Measurements from ENCODE around the gene SPATA2L. TPM values are rescaled to one million over a fixed set of nuclear protein-coding genes. Genes with fewer than 3 reads are reported as not detected.
A peak's percentile ranks its signal among the peaks of the same experiment; 100 is the strongest.

The SPATA2L gene, protein sequence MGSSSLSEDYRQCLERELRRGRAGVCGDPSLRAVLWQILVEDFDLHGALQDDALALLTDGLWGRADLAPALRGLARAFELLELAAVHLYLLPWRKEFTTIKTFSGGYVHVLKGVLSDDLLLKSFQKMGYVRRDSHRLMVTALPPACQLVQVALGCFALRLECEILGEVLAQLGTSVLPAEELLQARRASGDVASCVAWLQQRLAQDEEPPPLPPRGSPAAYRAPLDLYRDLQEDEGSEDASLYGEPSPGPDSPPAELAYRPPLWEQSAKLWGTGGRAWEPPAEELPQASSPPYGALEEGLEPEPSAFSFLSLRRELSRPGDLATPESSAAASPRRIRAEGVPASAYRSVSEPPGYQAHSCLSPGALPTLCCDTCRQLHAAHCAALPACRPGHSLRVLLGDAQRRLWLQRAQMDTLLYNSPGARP
- 12.1 and 14.8 TPM in 2 replicates for total RNA-seq

DNA sequence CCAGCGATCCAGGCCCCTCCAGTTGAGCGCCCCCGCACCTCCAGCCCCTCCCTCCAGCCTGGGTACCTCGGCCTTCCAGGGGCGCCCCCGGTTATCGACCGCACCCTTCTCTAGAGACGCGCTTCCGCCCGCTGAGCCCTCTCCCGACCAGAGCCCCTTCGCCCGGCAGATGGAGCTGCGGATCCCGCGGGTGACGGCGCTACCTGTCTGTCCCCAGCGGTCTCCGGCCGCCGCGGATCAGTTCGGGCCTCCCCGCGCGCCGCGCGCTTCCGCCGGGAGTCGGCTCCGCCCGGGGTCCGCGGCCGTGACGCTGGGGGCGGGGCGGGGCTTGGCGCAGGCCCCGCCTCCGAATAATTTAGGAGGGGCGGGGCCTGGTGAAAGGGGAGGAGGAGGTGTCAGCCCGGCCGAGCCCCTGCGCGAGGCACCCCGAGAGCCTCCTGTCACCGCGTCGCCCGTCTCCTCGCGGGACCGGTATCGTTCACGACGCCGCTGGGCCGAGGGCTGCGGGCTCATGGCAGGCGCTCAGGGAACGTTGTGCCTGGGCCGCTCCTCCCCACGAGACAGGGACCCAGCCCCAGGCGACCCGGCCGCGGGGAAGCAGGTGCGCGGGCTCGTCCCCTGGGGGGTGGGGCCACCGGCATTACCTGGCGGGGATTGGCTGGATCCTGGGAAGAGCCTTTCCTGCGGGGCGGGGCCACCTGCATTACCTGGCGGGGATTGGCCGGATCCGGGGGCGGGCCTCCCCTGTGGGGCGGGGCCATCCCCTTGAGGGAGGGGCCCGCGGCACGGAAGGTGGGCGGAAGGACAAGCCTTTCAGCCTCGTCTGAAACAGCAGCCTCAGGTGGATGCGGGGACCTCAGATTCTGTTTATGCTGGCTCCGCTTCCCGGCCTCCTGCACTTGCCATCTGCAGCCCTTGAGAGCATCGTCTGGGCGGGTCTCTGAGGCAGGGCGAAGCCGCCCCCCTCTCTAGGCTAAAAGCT is at the start of gene SPATA2L:
Gene SPATA2L, minus strand, starts transcription at position 281 of the 982 bp plus-strand sequence. CDS start 473 bp downstream, outside the sequence.
- Histone ChIP-seq H3K36me3 (ENCODE audit: insufficient read depth, low read length) (no peaks in the 10 kb centered on the region), H2AFZ (ENCODE audit: low read length) (peak within 1 kb of the TSS; percentile 62), H3K79me2 (ENCODE audit: insufficient read depth, low read length) (peaks cover 3% of the 10 kb centered on the region), H4K20me1 (ENCODE audit: insufficient read depth, low read length) (peaks cover 18% of the 10 kb centered on the region), H3K4me2 (ENCODE audit: insufficient read depth, low read length) (peak within 1 kb of the TSS; percentile 93), H3K9me3 (ENCODE audit: low read depth, low read length) (no peaks in the 10 kb centered on the region), H3K27ac (ENCODE audit: low read depth, low read length) (peak within 1 kb of the TSS; percentile 82), H3K4me3 (ENCODE audit: insufficient read depth, low read length) (peak within 1 kb of the TSS; percentile 80), H3K27me3 (ENCODE audit: insufficient read depth, low read length) (peaks cover 4% of the 10 kb centered on the region), H3K4me1 (ENCODE audit: insufficient read depth, low read length) (peaks cover 15% of the 10 kb centered on the region)
- peak; percentile 99 for DNase-seq (ENCODE audit: insufficient read length, low spot score, missing footprints)
- TF ChIP-seq, protein P1, sequence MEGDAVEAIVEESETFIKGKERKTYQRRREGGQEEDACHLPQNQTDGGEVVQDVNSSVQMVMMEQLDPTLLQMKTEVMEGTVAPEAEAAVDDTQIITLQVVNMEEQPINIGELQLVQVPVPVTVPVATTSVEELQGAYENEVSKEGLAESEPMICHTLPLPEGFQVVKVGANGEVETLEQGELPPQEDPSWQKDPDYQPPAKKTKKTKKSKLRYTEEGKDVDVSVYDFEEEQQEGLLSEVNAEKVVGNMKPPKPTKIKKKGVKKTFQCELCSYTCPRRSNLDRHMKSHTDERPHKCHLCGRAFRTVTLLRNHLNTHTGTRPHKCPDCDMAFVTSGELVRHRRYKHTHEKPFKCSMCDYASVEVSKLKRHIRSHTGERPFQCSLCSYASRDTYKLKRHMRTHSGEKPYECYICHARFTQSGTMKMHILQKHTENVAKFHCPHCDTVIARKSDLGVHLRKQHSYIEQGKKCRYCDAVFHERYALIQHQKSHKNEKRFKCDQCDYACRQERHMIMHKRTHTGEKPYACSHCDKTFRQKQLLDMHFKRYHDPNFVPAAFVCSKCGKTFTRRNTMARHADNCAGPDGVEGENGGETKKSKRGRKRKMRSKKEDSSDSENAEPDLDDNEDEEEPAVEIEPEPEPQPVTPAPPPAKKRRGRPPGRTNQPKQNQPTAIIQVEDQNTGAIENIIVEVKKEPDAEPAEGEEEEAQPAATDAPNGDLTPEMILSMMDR (IDR thresholded peaks at IDR 0.05; ENCODE audit: extremely low read depth, low read depth, low read length) = no peak

DNA sequence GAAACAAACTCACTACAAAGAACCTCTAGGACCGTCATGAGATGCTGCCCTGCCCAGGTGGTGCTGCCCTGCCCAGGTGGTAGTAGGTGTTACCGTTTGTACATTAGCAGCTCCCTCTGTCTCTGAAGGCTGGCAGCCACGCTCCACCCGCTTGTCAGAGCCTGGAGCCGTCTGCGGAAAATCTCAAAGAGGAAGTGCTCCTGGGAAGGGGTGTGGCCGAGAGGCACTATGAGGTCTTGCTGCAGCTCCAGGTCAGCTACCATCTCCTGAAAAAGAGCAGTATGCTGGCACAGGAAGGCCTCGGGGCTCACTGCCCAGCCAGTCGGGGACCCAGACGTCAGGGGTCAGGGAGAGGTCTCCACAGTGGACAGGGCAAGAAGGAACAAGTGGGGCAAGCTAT is 48.1 kb upstream of the SPATA2L start:
- H4K20me1 ChIP-seq (ENCODE audit: insufficient read depth, low read length) = no peaks in the 10 kb centered on the region
- H3K4me3 ChIP-seq (ENCODE audit: insufficient read depth, low read length) = no peak overlapping the region
- H3K27me3 ChIP-seq (ENCODE audit: insufficient read depth, low read length) = no peaks in the 10 kb centered on the region
- H3K4me2 ChIP-seq (ENCODE audit: insufficient read depth, low read length) = no peak overlapping the region
- no peak overlapping the region for H2AFZ ChIP-seq (ENCODE audit: low read length)
- peak; percentile 45 for DNase-seq (ENCODE audit: insufficient read length, low spot score, missing footprints)
- no peaks in the 10 kb centered on the region for H3K79me2 ChIP-seq (ENCODE audit: insufficient read depth, low read length)
- H3K4me1 ChIP-seq (ENCODE audit: insufficient read depth, low read length) = no peaks in the 10 kb centered on the region
- H3K9me3 ChIP-seq (ENCODE audit: low read depth, low read length) = no peaks in the 10 kb centered on the region
- no peak overlapping the region for H3K27ac ChIP-seq (ENCODE audit: low read depth, low read length)
- TF ChIP-seq, protein P1 (IDR thresholded peaks at IDR 0.05; ENCODE audit: extremely low read depth, low read depth, low read length) = no peak
- peaks cover 5% of the 10 kb centered on the region for H3K36me3 ChIP-seq (ENCODE audit: insufficient read depth, low read length)

DNA sequence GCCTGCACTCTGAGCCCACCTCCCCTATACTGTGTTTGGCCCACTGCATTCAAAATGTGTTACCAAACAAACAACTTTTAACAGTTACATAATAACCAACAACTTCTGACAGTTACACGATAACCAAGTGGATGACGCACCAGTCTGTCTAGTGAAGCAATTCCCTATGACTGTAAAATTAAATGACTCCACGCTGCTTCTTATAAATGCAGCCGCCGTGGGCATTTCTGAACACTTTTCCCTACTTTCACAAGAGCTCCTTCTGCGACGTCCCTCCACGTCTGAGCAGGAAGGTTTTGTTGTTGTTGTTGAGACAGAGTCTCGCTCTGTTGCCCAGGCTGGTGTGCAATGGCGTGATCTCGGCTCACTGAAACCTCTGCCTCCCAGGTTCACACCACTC is 47.4 kb upstream of the SPATA2L start:
- H3K27me3 ChIP-seq (ENCODE audit: insufficient read depth, low read length) = no peaks in the 10 kb centered on the region
- no peaks in the 10 kb centered on the region for H3K4me1 ChIP-seq (ENCODE audit: insufficient read depth, low read length)
- H3K79me2 ChIP-seq (ENCODE audit: insufficient read depth, low read length) = no peaks in the 10 kb centered on the region
- no peaks in the 10 kb centered on the region for H3K9me3 ChIP-seq (ENCODE audit: low read depth, low read length)
- DNase-seq (ENCODE audit: insufficient read length, low spot score, missing footprints) = peak; percentile 30
- H3K4me2 ChIP-seq (ENCODE audit: insufficient read depth, low read length) = no peak overlapping the region
- peaks cover 5% of the 10 kb centered on the region for H3K36me3 ChIP-seq (ENCODE audit: insufficient read depth, low read length)
- no peak overlapping the region for H3K4me3 ChIP-seq (ENCODE audit: insufficient read depth, low read length)
- H2AFZ ChIP-seq (ENCODE audit: low read length) = no peak overlapping the region
- TF ChIP-seq, protein P1 (IDR thresholded peaks at IDR 0.05; ENCODE audit: extremely low read depth, low read depth, low read length) = no peak
- no peaks in the 10 kb centered on the region for H4K20me1 ChIP-seq (ENCODE audit: insufficient read depth, low read length)
- no peak overlapping the region for H3K27ac ChIP-seq (ENCODE audit: low read depth, low read length)
